NCI-H1930 (cell line): ENCODE measurements around the gene B4GAT1.

Source experiments
- DNase-seq, 2 experiments: peaks; one replicate each; lab custom pipeline; 2025; lab: John Stamatoyannopoulos, UW

B4GAT1 gene

DNA sequence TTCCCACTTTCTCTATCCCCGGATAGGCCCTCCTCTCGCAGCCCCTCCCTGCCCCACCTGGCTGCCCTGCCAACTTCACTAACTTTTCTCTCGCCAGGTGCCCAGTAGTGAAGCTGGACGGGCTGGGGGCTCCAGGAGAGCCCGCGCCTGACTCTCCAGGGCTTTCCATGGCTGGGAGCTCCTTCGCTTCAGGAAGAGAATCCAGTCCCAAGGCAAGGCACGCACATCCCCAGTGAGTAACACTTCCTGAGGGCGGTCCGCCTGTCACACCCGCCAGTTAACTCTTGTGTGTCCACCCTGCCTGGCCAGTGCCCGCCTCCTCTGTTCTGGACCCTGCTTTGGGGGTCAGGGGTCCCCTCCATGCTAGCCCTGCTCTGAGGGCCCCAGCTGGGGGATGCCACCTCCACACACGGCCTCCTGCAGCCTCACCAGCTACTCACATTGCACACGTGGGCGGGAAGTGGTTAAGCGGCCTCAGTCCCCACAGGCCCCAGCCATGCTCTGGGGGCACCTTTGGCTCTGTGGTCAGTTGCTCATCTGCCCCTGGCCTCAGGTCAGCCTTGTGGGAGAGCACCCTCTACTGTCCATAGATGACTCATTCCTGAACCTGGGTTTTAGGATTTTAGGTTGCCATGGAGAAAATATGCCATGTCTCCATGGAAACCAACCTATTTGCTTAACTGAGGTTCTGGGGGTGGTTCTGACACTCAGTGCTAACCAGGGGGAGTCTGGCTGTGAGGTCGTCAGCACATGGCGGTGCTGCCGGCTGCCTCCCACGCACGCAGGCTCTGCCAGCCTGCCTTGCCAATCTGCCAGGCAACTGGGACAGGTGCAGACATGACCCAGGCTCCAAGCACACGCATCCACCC lies 11.0 kb downstream of the B4GAT1 start, which contains the start of gene RIN1:
RIN1 (minus strand) TSS at position 201 of the 869 bp plus-strand sequence; CDS start at position 169, 32 bp downstream.
- DNase-seq, result no peak

DNA sequence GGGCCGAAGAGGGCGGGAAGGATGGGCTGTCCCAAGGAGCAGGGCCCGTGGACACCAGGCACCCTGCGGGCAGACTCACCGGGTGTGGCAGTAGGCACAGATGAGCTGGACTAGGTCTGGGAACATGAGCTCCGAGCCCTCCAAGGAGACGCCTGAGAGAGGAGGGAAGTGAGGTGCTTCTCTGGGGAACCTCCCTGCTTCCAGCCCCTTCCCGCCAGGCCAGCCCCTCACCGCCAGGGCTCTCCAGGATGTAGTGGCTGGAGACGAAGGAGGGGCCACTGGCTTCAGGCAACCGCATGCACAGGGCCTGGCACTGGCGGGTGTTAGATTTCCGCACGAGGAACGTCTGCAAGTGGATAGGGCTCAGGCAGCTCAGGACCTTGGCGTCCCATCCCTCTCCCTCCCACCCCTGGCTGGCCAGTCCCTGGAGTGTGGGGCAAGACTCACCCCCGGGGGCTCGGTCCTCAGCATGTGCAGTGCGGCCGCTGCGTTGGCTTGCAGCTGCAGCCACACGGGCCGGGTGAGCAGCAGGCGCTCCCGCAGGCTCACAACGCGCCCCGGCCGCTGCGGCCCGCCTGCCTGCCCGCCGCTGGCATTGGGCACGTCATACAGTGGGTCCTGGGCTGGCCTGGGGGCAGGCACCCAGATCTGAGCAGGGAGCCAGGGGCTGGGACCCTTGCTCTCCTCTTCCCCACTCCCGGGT lies 11.7 kb downstream of the B4GAT1 start:
- DNase-seq, result no peak

DNA sequence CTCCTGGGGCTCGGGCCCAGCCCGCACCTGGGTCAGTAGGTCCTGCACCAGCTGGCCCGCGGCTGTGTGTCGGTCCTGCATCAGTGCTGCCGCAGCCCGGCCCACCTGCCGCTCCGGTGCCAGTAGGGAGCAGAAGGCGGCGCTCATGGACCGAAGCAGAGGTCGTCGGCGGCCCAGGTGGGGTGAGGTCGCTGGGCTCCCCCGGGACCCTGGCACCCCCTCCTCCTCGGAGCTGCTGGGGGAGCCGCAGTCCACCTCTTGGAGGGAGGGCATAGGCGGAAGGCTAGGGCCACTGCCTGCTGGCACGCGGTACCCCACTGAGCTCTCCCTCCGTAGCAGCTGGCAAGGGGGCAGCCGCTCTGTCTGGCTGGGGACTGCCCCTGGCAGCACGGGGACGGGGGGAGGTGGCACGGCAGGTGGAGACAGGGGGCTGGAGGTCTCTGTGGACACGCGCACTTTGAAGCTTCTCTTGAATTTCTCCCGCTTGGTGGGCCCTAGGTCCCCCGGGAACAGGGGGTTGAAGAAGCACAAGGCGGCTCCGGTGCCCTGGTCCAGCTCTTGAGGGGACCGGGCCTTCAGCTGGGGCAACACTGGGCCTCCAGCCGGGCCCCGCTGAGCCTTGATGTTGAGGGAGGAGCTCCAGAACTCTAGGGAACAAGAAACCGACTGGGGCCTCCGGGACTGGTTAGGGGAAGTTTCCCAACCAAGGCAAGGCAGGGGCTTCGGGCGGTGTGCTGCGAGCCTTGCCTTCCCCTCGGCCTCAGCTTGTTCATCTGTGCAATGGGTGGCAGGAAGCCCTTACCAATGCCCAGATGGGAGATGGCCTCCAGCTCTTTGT lies 12.6 kb downstream of the B4GAT1 start:
- no peak for DNase-seq

DNA sequence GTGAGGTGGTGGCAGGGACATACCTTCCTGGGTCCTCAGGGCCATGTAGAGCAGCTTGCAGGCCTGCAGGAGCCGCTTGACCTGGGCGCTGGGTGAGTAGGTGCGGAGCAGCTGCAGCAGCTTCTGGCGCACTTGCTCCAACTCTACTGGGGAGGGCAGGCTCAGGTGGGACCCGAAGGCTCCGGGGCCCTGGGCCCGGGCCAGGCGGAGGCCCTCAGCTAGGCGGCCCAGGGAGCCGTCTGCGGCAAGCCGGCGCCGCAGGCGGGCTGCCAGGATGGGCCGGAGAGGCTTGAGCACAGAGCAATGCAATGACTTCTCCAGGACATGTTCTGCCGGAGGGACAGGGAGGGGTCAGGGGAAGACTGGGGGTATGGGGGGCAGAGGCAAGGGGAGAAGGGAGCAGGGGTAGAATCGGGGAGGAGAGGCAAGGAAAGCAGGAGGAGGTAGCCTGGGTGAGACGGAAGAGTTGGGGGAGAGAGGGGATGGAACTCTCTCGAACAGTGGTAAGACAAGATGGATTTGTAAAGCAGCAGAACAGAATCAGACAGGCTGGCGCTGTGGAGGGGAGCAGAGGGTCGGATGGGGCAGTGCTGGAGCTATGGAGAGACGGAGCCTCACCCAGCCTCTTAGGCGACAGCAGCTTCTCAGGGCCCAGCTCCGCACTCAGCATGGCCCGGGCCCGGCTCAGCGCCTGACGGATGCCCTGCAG lies 13.4 kb downstream of the B4GAT1 start:
- no peak for DNase-seq

GRCh38 chr11:66333220-66333877 lies 14.1 kb downstream of the B4GAT1 start:
- DNase-seq, result no peak

GRCh38 chr11:66332371-66333219 lies 14.8 kb downstream of the B4GAT1 start:
- no peak for DNase-seq

DNA sequence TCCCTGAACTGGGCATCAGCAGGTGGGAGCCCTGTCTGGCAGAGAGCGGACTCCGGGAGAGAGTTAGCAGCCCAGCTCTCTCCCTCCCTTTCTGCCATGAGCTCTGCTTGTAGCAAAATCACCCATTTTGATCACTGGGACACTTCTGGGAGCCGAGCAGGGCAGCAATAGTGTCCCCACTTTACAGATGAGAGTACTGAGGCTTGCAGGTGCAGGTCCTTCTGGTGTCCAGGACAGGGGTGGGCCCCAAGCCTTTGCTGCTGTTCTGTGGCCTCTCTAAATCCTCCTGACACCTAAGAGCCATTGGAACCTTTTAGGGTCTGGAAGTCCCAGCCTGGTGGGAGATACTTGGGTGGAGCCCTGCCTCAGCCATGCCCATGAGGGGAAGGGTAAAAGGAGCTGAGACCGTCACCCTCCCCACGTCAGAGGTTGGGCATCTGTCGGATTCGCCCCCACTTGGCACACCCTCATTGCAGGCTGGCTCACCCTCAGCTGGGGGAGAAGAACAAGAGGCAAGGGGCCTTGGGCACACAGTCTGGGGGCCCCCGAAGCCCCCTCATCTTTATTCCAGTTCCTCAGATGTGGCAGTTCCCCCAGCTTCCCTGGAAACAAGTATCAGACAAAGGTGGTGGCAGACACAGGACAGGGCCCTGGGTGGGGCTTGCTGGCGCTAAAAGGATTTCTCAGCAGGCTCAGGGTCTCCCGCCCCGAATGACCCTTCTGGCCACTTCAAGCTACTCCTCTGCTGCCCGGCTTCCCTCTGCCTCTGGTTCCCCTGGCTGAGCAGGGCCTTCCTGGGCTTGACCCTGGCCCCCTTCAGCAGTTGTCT lies 15.7 kb downstream of the B4GAT1 start:
- no peak for DNase-seq

- DNase-seq, result no peak
Observed at GRCh38 chr11:66330931-66331330, 16.5 kb downstream of the B4GAT1 start.

GRCh38 chr11:66329165-66329673 lies 18.2 kb downstream of the B4GAT1 start:
- no peak for DNase-seq

GRCh38 chr11:66328302-66329144 lies 18.9 kb downstream of the B4GAT1 start:
- peak; percentile 51 to 59 for DNase-seq

DNA sequence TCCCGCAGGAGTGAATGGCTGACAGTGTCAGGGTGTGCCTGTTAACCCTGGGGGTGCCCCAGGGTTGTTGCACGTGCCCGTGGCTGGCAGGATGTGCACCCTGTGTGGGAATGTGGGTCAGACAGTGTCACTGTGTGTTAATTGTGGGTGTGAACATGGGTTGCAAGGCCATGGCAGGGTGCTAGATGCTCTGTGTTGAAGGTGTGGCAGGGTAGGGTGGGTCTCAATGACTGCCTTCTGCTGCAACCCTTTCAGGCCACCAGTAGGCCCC lies 19.5 kb downstream of the B4GAT1 start:
- DNase-seq, result no peak

GRCh38 chr11:66327171-66328030 lies 20.0 kb downstream of the B4GAT1 start:
- DNase-seq, result no peak

- no peak for DNase-seq
Observed at GRCh38 chr11:66326261-66327111, 20.9 kb downstream of the B4GAT1 start.

DNA sequence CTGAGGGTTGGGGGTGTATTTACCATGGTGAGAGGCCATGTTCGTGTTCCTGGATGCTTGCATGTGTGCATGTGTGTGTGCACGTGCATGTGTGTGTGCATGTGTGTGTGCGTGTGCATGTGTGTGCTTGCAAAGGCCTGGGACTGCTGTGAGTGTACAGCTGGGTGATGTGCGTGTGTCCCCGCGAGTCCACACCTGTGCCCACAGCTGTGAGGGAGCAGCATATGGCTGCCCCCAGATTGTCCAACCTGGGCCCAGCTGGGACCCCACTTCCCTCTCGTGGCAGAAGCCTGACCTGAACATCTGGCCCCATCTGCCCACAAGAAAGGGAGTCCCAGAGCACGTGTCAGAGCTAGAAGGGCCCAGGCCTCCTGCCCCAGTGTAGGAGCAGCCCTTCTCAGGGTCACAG lies 22.2 kb downstream of the B4GAT1 start:
- DNase-seq, result no peak

DNA sequence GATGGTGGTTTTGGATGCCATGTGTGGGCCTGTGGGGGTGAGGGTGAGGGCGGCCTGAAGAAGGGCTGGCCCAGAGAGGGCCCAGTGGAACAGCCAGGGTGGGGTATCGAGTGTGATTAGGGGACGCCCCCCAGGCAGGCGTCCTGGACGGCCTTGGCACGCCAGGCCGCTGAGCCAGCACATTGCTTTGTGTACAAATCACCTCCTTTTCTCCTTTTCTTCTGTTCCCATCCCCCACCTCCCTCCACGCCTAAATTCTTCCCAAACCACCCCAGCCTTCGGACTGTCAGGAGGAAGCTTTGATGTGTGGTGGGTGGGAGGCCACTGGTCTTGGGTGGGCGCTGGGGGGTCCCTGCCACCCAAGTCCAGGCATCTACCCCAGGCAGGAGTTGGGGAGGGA lies 22.8 kb downstream of the B4GAT1 start:
- DNase-seq, result no peak

GRCh38 chr11:66323684-66324083 lies 23.7 kb downstream of the B4GAT1 start:
- no peak for DNase-seq
